NCI-H460 (cell line): ENCODE data around the gene A4GALT. TPM values are rescaled to one million over a fixed set of nuclear protein-coding genes. Genes with fewer than 3 reads are reported as not detected.
"Not testable (repeated sequence)": the region's sequence is repeated elsewhere in the genome, so short reads cannot be mapped to it uniquely, and the experiment has no call there.

ENCODE experiments used
- DNase-seq: peaks from one replicate; pipeline ENCODE4 v3.0.0-alpha.2; 2016; ENCODE audit warnings: low read depth; ENCODE audit errors: extremely low read depth
- polyA plus RNA-seq: library from polyadenylated mRNA; depleted of rRNA; stranded (reverse); fragments of >200 nt; gene quantifications from 2 replicates; pipeline ENCODE4 v1.2.3, GENCODE V29; 2014; cell fraction: nucleus; rRNA removed
- total RNA-seq: library from RNA; depleted of rRNA; stranded (reverse); fragments of >200 nt; shearing (Covaris generic); gene quantifications from 2 replicates; pipeline ENCODE4 v1.2.3, GENCODE V29; 2014; rRNA removed

The A4GALT gene, protein sequence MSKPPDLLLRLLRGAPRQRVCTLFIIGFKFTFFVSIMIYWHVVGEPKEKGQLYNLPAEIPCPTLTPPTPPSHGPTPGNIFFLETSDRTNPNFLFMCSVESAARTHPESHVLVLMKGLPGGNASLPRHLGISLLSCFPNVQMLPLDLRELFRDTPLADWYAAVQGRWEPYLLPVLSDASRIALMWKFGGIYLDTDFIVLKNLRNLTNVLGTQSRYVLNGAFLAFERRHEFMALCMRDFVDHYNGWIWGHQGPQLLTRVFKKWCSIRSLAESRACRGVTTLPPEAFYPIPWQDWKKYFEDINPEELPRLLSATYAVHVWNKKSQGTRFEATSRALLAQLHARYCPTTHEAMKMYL
- total RNA-seq = 9.8 and 10.4 TPM in 2 replicates
- polyA plus RNA-seq = 8.9 and 11.3 TPM in 2 replicates

DNA sequence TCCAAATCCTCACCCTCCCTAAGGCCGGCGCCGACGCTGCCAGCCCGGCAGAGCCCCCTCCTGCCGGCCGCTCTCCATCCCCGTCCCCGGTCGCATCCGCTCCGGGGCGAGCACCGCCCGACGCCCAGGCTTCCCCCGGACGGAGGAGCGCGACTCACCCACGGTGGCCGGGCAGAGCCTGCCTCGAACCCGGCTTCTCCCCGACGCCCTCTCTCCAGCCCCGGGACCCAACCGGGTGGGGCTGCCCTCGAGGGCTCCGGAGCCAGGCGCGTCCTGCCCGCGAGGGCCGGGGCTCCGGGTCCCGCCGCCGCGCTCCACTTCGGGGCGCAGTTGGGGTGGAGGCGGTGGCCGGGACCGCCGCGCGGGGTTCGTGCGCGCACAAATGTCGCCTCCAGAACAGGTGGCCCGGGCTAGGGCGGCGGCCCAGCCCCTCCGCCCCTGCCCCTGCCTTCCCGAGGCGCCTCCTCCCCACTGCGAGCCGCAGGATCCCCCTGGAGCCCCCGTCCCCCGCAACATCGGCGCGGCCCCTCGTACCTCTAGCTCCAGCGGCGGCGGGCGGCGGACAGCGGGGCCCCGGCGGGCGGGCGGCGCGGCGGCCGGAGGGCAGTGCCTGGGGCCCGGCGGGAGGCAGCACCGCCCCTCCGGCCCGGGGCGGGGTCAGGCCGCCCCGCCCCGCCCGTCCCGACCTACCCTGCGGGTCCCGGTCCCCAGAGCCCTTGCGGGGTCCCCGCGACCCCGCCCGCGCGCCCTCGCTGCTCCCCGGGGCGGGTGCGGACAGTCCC, at the start of gene A4GALT:
Gene A4GALT, minus strand, starts transcription at position 608 of the 782 bp plus-strand sequence. CDS start 26,919 bp downstream, outside the sequence.
- no peak for DNase-seq

DNA sequence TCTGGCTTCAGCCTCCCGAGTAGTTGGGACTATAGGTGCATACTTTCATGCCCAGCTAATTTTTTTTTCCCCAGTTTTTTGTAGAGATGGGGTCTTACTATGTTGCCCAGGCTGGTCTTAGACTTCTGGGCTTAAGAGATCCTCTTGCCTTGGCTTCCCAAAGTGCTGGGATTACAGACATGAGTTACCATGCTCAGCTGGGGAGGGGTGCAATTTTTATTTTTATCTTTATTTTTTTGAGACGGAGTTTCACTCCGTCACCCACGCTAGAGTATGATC, 49.7 kb upstream of the A4GALT start:
- DNase-seq = no peak

DNA sequence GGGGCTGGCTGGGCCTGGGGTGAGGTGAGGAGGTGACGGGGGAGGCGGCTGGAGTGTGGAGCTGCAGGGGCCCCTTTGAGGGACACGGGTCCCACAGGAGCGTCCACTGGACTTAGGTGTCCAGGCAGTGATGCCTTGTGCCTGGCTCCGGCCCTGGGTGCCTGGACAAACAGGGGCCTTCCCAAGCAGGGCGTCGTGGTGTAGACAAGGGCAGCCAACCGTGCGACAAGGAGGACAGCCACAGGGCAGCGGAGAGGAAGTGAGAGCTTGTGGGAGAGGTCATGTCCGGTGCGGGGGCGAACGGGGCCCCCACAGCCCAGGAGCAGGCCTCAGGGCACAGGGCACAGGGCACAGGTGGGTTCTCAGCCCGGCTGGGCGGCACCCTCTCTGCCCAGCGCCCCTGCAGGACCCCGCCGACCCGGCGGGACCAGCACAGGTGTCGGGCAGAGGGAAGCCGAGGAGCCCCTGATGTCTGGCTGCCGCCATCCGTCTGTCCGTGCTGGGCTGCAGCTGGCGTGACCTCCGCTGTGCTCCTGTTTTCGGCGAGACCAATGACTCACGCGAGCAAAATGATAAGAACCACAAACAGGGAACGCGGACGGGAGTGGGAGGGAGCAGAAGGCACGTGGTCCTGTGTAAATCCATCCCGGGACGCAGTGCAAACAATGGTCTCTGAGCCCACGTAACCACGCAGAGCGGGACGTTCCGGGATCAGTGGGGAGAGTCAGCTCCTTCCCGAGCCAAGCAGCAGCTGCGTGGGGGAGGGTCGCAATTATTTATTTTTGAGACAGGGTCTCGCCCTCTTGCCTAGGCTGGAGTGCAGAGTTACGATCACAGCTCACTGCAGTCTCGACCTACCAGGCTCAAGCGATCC, 49.1 kb upstream of the A4GALT start:
- no peak for DNase-seq

DNA sequence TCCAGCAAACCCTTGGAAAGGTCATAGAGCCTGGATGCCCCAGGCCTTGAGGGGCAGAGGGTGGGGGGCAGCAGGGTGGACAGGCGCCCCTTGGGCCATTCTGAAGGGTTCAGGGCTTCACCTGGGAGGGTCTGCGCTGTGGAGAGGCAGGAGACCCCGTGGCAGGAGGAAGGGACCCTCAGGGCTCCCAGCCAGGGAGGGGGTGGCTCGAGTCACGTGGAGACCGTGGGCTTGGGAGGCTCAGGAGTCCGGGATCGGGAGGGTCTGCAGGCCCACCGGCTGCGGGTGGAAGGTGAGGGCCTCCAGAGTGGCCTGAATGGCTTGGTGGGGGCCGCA, 48.5 kb upstream of the A4GALT start:
- DNase-seq = no peak

DNA sequence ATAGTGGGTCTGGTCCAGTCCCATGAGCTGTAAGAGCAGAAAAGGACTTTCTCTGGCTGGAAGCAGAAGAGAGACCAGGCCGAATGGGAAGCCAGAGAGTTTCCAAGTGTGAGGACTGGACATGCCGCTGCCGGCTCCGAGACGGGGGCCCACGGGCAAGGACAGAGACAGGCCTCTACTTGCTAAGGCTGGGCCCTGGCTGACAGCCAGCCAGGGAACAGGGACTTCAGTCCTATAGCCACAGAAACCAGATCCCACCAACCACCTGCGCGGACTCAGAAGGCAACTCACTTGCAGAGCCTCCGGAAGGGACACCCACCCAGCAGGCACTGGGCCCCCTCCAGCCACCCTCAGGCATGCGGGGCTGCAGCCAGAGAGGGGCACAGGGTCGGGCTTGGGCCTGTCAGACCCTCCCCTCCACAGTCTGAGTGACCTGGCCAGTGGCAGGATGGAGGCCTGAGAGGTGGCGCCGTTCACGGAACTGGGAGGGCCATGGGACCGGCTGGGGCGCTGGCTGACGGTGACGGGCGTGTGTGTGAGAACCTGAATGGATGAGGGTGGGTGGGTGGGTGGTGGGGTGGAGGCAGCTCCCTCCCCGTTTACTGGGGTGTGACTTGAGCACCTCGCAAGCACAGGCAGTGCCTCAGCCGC, 47.8 kb upstream of the A4GALT start:
- DNase-seq = no peak

DNA sequence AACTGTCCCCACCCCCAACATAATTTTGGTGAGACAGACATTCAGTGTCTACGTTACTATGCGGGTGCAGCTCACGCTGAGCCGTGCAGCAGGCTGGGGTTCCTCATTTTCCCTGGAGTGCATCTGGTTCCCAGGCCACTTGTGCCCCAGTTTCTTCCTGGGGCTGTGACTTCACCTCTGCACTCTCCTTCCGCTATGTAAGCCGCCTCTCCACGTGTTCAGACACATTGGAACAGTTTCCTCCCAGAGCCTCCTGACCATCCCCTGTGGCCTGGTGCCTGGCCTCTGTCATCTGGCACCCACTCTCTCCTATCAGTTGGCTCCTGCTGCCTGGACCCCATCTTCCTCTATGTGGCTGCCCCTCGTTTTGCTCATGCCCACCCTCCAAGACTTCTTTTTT, 46.2 kb upstream of the A4GALT start:
- DNase-seq = no peak

DNA sequence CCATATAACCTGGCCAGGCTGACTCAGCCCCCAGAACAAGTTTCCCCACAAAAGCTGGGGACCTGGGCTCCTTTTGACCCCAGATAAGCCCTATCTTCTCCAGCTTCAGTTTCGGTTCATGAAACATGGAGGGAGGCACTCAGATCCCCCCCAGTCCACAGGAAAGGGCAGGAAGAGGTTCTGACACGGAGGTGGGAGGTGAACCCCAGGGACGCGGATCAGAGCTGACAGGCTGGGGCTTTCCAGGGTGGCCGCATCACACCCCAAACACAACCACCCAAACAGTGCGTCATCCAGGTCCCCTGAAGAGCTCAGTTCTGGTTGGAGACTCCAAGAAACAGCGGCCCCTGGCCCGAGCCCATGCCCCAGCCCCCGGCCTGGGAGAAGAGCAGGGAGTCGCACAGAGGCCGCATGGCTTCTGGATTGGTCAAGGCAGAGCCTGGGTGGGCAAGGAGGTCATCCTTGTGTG, 44.3 kb upstream of the A4GALT start:
- DNase-seq = no peak

DNA sequence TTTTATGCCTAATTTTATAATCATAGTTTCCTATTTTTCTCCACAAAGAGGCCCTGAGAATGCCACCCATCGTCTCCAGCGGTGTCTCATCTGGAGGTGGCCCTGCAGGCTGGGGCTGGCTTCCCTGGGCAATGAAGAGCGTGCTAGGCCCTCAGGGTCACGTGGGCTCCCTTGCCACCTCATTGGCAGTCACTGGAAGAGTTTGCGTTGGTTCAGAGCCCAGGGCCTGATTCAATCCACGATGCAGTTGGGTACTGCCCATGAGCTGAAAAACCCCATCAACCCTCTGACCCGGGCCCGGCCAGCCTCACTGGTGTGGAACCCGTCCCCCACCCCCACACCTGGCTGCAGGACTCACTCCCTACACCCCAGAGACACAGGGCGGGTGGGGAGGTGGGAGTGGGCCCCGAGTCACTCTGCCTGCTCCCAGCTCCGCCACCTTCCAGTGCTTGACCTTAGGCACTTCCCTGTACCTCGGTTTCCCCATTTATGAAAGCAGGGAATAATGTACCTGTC, 43.4 kb upstream of the A4GALT start:
- no peak for DNase-seq

DNA sequence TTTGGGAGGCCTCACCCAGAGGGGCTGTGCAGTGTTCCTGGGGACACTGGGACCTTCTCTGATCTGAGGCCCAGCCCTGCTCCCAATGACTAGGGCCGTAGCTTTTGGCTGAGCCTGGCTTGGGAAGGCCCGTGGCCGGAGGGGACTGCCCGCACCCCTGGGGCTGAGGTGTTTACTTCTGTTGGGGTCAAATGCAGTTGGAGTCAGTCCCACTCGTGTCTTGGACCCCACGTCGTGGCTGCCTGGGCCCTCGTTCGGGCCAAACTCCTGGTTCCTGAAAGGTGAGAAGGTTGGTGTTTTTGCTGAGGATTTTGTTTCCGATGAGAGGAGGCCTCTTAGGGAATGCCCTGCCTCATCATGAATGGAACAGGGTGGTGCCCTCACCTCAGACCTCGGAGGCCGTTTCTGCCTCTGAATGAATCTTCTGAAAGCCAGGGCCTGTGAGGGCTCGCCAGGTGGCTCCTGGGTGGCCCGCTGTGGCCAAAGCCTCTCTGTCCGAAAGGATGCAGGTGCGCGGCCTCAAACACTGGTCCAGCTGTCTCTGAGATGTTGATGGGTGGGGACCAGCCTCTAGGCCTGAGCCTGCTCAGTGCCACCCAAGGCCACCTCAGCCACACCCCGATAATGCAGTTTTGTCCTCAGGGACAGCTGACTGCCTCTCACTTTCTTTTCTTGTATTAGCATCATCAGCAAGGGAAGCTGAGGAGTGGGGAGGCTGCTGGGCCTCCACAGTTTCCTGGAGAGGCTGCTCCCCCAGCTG, 40.3 kb upstream of the A4GALT start:
- no peak for DNase-seq

DNA sequence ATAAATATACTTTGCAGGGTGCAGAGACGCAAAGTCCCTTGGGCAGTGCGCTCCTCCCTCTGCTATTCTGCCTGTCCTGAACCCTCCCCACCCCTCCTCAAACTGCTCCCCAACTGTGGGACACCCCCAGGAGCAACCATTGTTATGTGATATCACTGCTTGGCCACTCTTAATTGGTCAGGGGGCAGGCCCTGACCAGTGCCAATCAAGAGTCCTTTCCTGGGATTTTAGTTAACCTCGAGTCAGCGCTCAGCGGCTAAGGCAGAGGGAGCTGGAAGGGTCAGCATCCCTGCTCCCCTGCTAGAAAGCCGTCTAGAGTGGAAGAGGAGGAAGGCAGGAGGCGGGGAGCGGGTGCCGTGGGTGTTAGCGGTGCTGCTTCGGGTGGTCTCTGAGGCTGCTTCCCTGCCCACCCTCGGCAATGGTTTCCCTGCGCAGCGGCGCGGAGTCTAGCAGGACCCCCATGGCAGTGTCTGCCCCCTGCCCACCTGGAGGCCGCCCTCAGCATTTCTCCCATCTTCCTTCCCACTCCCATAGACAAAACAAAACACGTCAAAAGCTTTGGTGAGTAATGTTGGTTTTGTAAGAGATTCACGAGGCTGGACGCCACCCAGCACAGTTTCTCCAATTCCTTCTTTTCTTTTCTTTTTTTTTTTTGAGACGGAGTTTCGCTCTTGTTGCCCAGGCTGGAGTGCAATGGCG, 38.4 kb upstream of the A4GALT start:
- DNase-seq = no peak

DNA sequence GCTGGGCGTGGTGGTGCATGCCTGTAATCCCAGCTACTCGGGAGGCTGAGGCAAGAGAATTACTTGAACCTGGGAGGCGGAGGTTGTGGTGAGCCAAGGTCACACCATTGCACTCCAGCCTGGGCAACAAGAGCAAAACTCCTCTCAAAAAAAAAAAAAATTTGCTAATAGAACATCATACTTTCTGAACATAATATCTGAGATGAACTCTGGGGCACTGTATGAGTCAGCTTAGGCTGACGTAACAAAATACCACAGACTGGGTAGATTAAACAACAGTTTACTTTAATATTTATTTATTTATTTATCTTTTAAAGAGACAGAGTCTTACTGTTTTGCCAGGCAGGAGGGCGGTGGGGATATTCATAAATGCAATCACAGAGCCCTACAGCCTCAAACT, 34.9 kb upstream of the A4GALT start:
- DNase-seq = peak; percentile 84

DNA sequence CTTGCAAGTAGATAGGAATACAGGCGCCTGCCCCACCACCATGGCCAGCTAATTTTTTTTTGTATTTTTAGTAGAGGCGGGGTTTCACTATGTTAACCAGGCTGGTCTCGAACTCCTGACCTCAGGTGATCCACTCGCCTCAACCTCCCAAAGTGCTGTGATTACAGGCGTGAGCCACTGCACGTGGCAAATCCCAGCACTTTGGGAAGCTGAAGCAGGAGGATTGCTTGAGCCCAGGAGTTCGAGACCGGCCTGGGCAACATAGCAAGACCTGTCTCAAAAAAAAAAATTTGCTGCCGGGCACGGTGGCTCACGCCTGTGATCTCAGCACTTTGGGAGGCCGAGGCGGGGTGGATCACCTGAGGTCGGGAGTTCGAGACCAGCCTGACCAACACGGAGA, 34.5 kb upstream of the A4GALT start:
- not testable (repeated sequence) for DNase-seq

DNA sequence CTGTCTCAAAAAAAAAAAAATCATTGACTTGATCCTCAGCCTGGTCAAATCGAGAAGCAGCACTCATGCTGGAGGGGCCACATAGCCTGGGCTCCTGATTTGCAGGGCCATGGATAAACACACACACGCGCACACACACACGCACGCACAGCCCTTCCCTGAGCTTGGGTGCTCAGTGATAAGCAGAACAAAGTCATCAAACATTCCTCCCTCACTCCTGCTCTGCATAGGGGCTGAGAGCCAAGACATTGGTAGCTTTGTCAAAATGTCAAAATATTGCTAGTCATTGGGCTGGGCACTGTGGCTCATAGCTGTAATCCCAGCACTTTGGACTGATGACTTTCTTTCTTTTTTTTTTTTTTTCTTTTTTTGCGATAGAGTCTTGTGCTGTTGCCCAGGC, 34.0 kb upstream of the A4GALT start:
- DNase-seq = peak; percentile 80

DNA sequence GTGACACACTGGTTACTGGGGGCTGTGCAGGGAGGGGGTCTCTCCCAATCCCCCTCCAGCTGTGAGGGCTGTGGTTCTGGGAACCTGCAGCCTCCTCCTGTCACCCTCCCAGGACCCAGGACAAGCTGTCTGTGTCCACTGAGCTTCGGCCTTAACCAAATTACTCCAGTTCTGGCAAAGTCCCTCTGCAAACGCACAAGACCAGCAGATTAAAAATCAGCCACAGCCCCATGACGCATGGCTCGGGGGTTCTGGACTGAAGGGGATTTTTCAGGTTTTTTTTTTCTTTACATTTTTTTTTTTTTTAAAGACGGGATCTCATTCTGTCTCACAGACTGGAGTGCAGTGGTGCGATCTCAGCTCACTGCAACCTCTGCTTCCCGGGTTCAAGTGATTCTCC, 32.2 kb upstream of the A4GALT start:
- DNase-seq = no peak

DNA sequence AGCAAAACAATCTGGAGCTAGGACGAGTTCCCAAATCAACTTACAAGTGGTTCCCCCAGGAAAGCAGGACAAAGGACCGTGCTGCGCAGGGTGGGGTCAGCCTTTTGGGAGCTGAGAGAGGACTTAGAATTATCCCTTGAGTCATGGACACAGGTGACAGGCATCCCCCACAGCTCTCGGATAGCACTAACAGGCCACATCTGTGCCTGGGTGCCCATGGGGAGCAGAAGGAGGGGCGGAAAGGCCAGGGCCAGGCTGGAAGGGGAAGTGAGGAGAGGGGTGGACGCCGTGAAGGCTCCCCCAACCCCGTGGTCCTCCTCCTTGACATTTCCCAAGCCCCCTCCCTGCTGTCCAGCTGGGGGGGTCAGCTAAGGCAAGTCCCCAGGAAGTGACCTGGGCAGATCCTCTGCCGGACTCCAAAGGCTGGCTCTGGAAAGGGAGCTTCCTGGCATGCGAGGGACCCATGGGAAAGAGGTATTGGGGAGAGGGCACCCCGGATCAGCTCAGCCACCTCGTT, 31.6 kb upstream of the A4GALT start:
- no peak for DNase-seq

DNA sequence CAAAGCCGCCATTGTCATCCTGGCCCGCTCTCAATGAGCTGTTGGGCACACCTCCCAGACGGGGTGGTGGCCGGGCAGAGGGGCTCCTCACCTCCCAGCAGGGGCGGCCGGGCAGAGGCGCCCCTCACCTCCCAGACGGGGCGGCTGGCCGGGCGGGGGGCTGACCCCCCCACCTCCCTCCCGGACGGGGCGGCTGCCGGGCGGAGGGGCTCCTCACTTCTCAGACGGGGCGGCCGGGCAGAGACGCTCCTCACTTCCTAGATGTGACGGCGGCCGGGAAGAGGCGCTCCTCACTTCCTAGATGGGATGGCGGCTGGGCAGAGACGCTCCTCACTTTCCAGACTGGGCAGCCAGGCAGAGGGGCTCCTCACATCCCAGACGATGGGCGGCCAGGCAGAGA, 29.8 kb upstream of the A4GALT start:
- not testable (repeated sequence) for DNase-seq

DNA sequence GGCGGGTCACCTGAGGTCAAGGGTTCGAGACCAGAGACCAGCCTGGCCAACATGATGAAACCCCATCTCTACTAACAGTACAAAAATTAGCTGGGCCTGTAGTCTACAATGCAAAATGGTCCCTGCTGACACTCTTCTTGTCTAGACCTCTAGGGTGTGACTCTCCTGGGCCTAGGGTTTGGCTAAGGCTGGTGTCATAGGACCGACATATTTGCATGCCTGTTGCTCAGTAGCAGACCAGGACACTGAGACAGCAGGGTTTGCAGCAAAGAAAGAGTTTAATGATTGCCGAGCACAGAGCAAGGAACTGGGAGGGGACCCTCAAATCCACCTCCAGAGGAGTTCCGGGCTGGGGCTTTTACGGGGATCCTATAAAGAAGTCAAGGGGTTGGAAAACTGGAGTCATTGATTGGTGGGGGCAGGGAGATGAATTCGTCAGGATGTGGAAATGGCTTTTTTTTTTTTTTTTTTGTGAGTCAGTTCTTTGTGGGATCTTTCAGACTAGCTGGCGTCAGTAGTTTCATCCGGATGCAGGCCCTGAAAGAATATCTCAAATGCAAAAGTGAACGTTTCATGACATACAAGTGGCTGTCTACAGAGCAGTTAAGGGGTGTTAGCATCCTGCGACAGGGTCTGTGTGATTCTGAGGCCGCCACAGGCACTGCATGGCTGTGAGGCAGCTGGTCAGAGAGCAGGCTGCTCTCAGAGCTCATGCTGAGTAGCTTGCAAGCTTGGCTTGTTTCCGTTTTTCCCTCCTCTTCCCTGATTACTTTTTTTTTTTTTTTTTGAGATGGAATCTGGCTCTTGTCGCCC, 27.2 kb upstream of the A4GALT start:
- no peak for DNase-seq

DNA sequence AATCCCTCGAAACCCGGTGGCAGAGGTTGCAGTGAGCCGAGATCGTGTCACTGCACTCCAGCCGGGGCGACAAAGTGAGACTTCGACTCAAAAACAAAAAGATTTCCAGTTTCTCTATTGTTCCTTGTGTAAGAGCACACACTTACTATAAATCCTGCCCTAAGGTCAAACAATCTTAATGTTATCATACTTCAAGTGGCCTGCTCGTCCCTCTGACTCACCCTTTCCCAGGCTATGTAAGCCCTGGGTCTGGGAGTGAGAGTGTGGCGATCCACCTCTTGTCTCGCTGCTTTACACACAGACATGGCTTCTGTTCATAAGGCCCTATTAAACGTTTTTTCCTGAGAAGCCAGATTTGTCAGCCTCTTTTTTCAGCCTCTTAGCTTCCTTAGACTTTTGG, 24.4 kb upstream of the A4GALT start:
- DNase-seq = no peak
